Activated CD4-positive, CD25-positive, alpha-beta regulatory T cell (primary cell): ENCODE results near the gene MUC6.

Experiments used
- DNase-seq, 4 experiments: peaks; one replicate each; lab custom pipeline; 2025; lab: John Stamatoyannopoulos, UW

The MUC6 gene

GRCh38 chr11:1036303-1036923 lies at the start of gene MUC6:
Gene MUC6, minus strand, starts transcription at chr11:1036718. Its CDS starts 63 bp downstream, at chr11:1036655.
- DNase-seq: no peak

GRCh38 chr11:1085440-1086170 lies 49.1 kb upstream of the MUC6 start:
- DNase-seq: no peak

GRCh38 chr11:1084561-1085439 lies 48.3 kb upstream of the MUC6 start:
- DNase-seq: no peak

- no peak for DNase-seq
Measured at GRCh38 chr11:1083621-1084551, 47.4 kb upstream of the MUC6 start.

GRCh38 chr11:1082728-1083620 lies 46.5 kb upstream of the MUC6 start:
- DNase-seq: no peak

GRCh38 chr11:1082346-1082727 lies 45.8 kb upstream of the MUC6 start:
- DNase-seq: no peak

- no peak for DNase-seq
Measured at GRCh38 chr11:1081601-1082311, 45.2 kb upstream of the MUC6 start.

- no peak for DNase-seq
Measured at GRCh38 chr11:1078191-1078601, 41.7 kb upstream of the MUC6 start.

- no peak for DNase-seq
Measured at GRCh38 chr11:1077417-1078119, 41.0 kb upstream of the MUC6 start.

GRCh38 chr11:1077033-1077416 lies 40.5 kb upstream of the MUC6 start:
- DNase-seq: no peak

GRCh38 chr11:1076061-1076665 lies 39.6 kb upstream of the MUC6 start:
- DNase-seq: no peak

- no peak for DNase-seq
Measured at GRCh38 chr11:1075341-1075911, 38.9 kb upstream of the MUC6 start.

GRCh38 chr11:1074244-1075221 lies 38.0 kb upstream of the MUC6 start, which contains the start of gene MUC2:
Gene MUC2, plus strand, starts transcription at chr11:1074874.
- no peak for DNase-seq

- no peak for DNase-seq
Measured at GRCh38 chr11:1073851-1074243, 37.3 kb upstream of the MUC6 start.

GRCh38 chr11:1073261-1073724 lies 36.8 kb upstream of the MUC6 start:
- DNase-seq: no peak

GRCh38 chr11:1072821-1073231 lies 36.3 kb upstream of the MUC6 start:
- no peak for DNase-seq
